Peyer's patch (tissue), 4 donors: ENCODE results near the gene CHCT1.
"Not testable (repeated sequence)": the region's sequence is repeated elsewhere in the genome, so short reads cannot be mapped to it uniquely, and the experiment has no call there.

Experiments used
- CTCF ChIP-seq, 6 experiments: fragments of 450-650 bp in 4 of 6; fragments of 200-600 bp in 2 of 6; sonication (generic) in 1 of 6; IDR thresholded peaks; one replicate each; pipeline ENCODE4 v1.5.1; 2017 to 2019; ENCODE audit warnings: antibody characterized with exemption in 6 of 6, mild to moderate bottlenecking in 3 of 6, moderate library complexity in 1 of 6
- POLR2A ChIP-seq, 2 donors: fragments of 450-650 bp; IDR thresholded peaks; one replicate each; pipeline ENCODE4 v1.5.1; 2017; ENCODE audit warnings: antibody characterized with exemption in 2 of 2, mild to moderate bottlenecking in 2 of 2, moderate library complexity in 2 of 2

- not testable (repeated sequence) for TF ChIP-seq CTCF, POLR2A (IDR thresholded peaks at IDR 0.05)
These were observed 3.3 kb upstream of the CHCT1 start for GRCh38 chr17:60419003-60419402.
